Activated CD8-positive, alpha-beta T cell treated with anti-CD3 and anti-CD28 coated beads, Interleukin-2, amount 10 ng/mL, durations not matched to agents 7 days and 5 days (primary cell): ENCODE results near the gene NEK2. TPM values are rescaled to one million over a fixed set of nuclear protein-coding genes. Genes with fewer than 3 reads are reported as not detected.
A peak's percentile ranks its signal among the peaks of the same experiment; 100 is the strongest.
"Not testable (repeated sequence)": the region's sequence is repeated elsewhere in the genome, so short reads cannot be mapped to it uniquely, and the experiment has no call there.

Experiments
- ATAC-seq: fragments of 150-1000 bp; cut with Tn5 transposase; one replicate; pipeline ENCODE4 v1.10.0; 2021; ENCODE audit warnings: moderate library complexity
- CTCF ChIA-PET: fragments of 350-600 bp; sonication (Branson Sonifier 250); formaldehyde crosslinking; loops from one replicate; lab custom pipeline; 2021; ENCODE audit warnings: antibody characterized with exemption; lab: Charles Lee
- POLR2A ChIA-PET: fragments of 350-600 bp; sonication (Branson Sonifier 250); formaldehyde crosslinking; loops from one replicate; lab custom pipeline; 2021; ENCODE audit warnings: antibody characterized with exemption; lab: Charles Lee
- DNase-seq: peaks from one replicate; pipeline ENCODE4 v3.0.0-alpha.2; 2020
- H3K27ac Mint-ChIP-seq: one replicate; pipeline ENCODE4 v1.8.0; 2021; ENCODE audit warnings: mild to moderate bottlenecking, mixed read lengths
- H3K27me3 Mint-ChIP-seq: one replicate; pipeline ENCODE4 v1.8.0; 2021; ENCODE audit warnings: low read depth, mixed read lengths
- H3K36me3 Mint-ChIP-seq: one replicate; pipeline ENCODE4 v1.8.0; 2021; ENCODE audit warnings: low read depth, mixed read lengths
- H3K4me1 Mint-ChIP-seq: one replicate; pipeline ENCODE4 v1.8.0; 2021; ENCODE audit warnings: low read depth, mixed read lengths
- H3K4me3 Mint-ChIP-seq: one replicate; pipeline ENCODE4 v1.8.0; 2021; ENCODE audit warnings: mild to moderate bottlenecking, mixed read lengths
- H3K9me3 Mint-ChIP-seq: one replicate; pipeline ENCODE4 v1.8.0; 2022; ENCODE audit warnings: mixed read lengths; ENCODE audit not compliant: insufficient read depth
- total RNA-seq, 2 experiments: library from RNA; stranded (reverse); gene quantifications; one replicate each; pipeline ENCODE4 v1.2.3, GENCODE V29; 2021

Gene NEK2
- 10 to 100 TPM; 52.6 to 54.1 TPM for total RNA-seq

DNA sequence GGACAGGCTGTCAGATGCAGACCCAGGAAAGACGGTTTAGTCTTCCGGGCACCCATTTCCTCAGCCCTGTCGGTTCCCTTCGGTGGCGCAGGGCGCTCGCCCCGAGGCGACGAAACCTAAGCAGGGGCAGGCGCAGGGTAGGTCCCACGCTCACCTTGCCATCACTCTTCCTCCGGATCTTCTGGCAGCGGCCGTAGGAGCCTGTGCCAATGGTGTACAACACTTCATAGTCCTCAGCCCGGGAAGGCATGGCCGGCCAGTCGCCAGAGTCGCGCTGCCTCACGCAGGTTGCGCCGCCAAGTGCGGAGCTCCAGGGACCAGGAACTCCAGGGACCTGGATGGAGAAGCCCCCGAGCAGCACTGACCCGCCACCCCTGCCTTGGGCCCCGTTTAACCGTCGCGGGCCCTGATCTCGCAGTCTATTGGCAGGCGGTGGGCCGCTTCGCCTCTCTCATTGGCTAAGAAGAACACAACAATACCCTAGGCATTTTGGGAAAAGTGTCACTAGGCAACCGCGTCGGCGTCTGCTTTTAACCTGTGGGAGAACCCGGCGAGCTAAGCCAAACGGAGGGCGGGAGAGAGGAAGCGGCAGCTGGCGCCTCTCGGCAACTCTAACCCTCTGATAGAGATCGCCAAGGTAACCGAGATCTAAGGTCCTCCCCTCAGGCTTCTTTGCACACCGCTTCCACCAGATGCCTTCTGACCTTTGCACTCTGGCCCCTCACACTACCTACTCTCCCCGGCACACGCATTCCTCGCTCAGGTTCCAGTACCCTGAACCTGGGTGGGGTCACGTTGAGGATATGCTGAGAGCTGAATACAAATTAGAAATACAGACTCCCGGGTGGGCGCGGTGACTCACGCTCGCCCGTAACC is at the start of gene NEK2:
Gene NEK2 (minus strand): TSS at position 392 of the 876 bp plus-strand sequence. CDS start 142 bp downstream, at position 250.
- peaks cover 36% of the 10 kb centered on the region for H3K36me3 Mint-ChIP-seq

DNA sequence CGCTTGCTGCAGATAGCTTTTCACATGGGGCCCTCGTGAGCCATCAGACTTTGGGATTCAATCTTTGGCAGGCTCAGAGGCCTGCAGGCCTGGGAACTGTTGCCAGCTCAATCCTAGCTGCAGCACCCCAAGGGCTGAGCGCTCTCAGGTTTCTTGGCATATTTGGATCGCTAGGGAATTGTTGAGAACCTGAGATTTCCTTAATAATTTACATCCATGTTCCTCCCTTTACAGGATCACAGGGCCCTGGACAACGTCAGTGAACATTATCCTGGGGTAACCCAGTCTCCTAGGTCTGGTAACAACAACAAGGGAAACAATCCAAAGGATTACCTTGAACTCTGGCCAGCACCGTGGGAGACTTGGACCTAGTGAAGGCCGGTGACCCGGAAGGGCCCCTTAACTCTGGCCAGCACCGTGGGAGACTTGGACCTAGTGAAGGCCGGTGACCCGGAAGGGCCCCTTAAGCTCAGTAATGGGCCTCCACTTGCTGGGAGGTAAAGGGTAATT is 49.3 kb upstream of the NEK2 start:
- no peak for DNase-seq
- Mint-ChIP-seq H3K27me3 (peaks cover 8% of the 10 kb centered on the region), H3K27ac (no peak overlapping the region), H3K36me3 (no peaks in the 10 kb centered on the region), H3K4me1 (no peaks in the 10 kb centered on the region), H3K9me3 (no peaks in the 10 kb centered on the region), H3K4me3 (no peak overlapping the region)
- ATAC-seq = no peak
- ChIA-PET CTCF (no interaction called here), POLR2A (no interaction called here)

More for the DNA sequence above, at the start of gene NEK2:
- ChIA-PET CTCF (interaction anchor here (1.0 to 3.2 kb wide), 7 partner anchors 21 to 782 kb away, joined by 3 to 31 read pairs (median 7); partner anchors contain the start of genes DTL and INTS7), POLR2A (interaction anchor here (0.7 to 1.3 kb wide), 4 partner anchors 10 to 930 kb away, joined by 3 to 5 read pairs (median 4); partner anchors contain the start of genes DTL and INTS7)
- ATAC-seq (peak; percentile 95), DNase-seq (peak; percentile 95)
- Mint-ChIP-seq H3K4me1 (peaks cover 33% of the 10 kb centered on the region), H3K27me3 (peaks cover 3% of the 10 kb centered on the region), H3K27ac (peak within 1 kb of the TSS; percentile 87), H3K4me3 (peak within 1 kb of the TSS; percentile 97), H3K9me3 (no peaks in the 10 kb centered on the region)

DNA sequence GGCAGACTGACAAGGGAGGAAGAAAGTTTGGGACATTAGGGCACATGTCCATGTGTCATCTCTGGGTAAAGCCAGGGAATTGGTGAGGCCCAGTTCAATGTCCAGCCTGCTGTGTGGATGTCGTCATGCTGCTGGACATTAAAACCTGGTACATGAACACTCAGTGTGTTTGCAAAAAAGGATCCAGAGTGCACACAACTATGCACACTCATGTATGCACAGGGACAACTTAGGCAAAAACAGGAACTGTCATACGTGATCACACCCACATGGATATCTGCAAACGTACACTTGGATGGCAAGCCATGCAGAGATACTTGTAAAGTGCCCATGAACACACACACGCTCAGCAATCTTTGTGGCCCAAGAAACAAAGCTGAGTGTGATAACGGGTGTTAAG is 47.9 kb upstream of the NEK2 start:
- no peak overlapping the region for H3K27ac Mint-ChIP-seq
- peaks cover 8% of the 10 kb centered on the region for H3K27me3 Mint-ChIP-seq
- POLR2A ChIA-PET = no interaction called here
- no peaks in the 10 kb centered on the region for H3K4me1 Mint-ChIP-seq
- H3K9me3 Mint-ChIP-seq = no peaks in the 10 kb centered on the region
- DNase-seq (no peak), ATAC-seq (no peak)
- CTCF ChIA-PET = interaction anchor here (1.0 to 2.6 kb wide), 2 partner anchors 14 to 24 kb away, joined by 3 to 12 read pairs; no protein-coding TSS in a partner anchor
- no peaks in the 10 kb centered on the region for H3K36me3 Mint-ChIP-seq
- no peak overlapping the region for H3K4me3 Mint-ChIP-seq

DNA sequence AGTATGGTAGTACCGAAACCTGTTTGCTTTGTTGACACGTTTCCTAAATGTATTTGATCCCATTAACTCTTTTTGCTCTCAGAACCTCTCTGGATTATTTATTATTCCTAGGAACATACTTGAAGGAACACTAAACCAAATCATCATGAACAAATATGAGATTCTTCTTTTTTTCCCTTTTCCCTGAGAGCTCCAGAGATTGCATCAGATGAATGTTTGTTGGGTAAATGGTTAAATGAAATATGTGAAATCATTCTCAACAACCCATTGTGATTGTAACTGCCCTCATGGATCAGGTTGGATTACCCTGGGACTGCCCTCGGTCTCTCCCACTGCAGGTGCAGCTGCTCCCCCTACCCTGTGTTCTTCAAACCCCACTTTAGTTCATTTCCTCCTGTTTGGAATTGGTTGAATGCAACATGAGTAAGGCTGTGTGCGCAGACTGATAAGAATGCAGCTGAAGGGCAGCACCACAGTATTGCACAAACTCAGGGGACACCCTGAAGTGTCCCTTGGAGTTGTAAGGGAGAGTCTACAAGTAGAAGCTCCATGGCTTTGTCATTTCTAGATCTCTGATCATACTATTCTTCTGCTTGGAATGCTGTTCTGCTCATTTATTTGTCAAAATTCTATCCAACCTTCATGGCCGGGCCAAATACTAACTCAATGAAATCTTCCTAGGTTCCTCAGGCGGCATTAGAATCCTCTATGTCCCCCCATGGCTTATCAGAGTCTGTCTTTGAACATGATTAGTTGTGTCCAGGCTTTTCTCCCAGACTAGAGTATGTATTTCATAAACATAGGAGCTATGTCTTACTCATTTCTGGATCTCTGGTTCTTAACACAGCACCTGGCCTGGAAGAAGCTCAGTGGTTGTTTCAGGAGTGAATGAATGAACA is 47.1 kb upstream of the NEK2 start:
- Mint-ChIP-seq H3K27me3 (peaks cover 8% of the 10 kb centered on the region), H3K9me3 (no peaks in the 10 kb centered on the region), H3K4me1 (no peaks in the 10 kb centered on the region), H3K4me3 (no peak overlapping the region), H3K36me3 (no peaks in the 10 kb centered on the region), H3K27ac (no peak overlapping the region)
- ChIA-PET POLR2A (no interaction called here), CTCF (interaction anchor here (0.9 to 2.6 kb wide), 2 partner anchors 10 to 24 kb away, joined by 3 to 12 read pairs; no protein-coding TSS in a partner anchor)
- no peak for ATAC-seq
- DNase-seq = no peak

DNA sequence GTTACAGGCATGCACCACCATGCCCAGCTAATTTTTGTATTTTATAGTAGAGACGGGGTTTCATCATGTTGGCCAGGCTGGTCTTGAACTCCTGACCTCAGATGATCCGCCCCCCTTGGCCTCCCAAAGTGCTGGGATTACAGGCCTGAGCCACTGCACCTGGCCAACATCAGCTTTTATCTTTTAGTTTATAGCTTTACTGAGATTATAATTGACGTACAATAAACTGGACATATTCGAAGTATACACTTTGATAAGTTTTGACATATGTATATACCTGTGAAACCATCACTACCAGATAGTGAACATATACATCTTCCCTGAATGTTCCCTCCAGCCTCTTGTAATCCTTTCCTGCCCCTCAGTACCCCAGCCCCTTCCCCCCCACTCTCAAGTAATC is 41.1 kb upstream of the NEK2 start:
- H3K9me3 Mint-ChIP-seq, DNase-seq, CTCF ChIA-PET, POLR2A ChIA-PET, H3K36me3 Mint-ChIP-seq, H3K4me1 Mint-ChIP-seq, H3K27me3 Mint-ChIP-seq, H3K4me3 Mint-ChIP-seq, ATAC-seq, H3K27ac Mint-ChIP-seq: not testable (repeated sequence)

DNA sequence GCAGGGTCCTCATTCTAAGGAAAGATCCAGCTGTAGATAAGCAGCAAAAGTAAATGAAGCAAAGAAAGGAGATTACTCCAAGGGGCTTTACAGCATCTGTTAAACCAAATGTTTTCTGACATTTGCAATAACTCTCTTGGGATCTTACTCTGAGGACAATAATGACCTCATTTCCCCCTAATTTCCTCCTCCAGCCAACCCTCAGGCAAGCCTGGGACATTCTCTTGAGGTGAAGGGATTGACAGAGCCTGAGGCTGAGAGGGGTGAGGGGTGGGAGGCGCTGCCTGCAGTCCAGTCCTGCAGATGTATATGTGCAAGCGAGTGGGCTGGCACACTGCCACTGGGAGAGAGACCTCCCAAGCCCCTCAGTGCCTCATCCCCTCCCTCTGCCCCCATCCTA is 40.5 kb upstream of the NEK2 start:
- ChIA-PET CTCF (no interaction called here), POLR2A (no interaction called here)
- Mint-ChIP-seq H3K9me3 (peaks cover 6% of the 10 kb centered on the region), H3K27me3 (peaks cover 6% of the 10 kb centered on the region), H3K36me3 (no peaks in the 10 kb centered on the region), H3K4me1 (peaks cover 5% of the 10 kb centered on the region), H3K27ac (no peak overlapping the region), H3K4me3 (no peak overlapping the region)
- no peak for ATAC-seq
- no peak for DNase-seq

DNA sequence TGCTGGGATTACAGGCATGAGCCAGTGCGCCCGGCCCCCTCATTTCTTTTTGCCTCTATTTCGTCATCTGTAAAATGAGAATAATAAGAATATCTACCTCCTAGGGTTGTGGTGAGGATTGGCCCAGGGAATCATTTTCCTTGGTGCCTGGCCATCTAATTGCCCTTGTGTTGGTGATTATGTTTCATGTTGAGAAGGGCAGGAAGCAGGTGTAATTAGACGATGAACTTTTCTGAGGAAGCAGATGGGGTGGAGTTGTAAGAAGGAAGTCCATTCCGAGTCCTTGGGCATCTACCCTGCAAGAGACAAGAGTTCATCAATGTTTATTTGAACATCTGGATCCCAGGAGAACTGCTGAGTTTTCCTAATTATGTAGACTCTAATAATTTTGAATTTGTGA is 38.7 kb upstream of the NEK2 start:
- ChIA-PET POLR2A (no interaction called here), CTCF (interaction anchor here (1.7 kb wide), 1 partner anchor 16 kb away, joined by 8 read pairs; no protein-coding TSS in a partner anchor)
- Mint-ChIP-seq H3K9me3 (peaks cover 7% of the 10 kb centered on the region), H3K27me3 (peaks cover 6% of the 10 kb centered on the region), H3K4me3 (no peak overlapping the region), H3K36me3 (no peaks in the 10 kb centered on the region), H3K4me1 (peaks cover 5% of the 10 kb centered on the region), H3K27ac (no peak overlapping the region)
- ATAC-seq (no peak), DNase-seq (no peak)

DNA sequence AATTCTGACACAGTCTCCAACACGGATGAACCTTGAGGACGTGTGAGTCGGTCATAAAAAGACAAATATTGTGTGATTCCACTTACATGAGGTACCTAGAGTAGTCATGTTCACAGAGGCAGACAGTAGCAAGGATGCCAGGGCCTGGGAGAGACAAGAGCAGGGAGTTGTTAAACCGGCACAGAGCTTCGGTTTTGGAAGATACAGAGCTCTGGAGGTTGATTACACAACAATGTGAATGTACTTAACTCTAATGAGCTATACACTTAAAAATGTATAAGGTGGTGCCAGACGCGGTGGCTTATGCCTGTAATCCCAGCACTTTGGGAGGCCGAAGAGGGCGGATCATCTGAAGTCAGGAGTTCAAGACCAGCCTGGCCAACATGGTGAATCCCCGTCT is 37.8 kb upstream of the NEK2 start:
- H3K27ac Mint-ChIP-seq = no peak overlapping the region
- peaks cover 7% of the 10 kb centered on the region for H3K9me3 Mint-ChIP-seq
- H3K27me3 Mint-ChIP-seq = peaks cover 6% of the 10 kb centered on the region
- no peak for ATAC-seq
- no peak for DNase-seq
- H3K4me3 Mint-ChIP-seq = no peak overlapping the region
- POLR2A ChIA-PET = no interaction called here
- H3K36me3 Mint-ChIP-seq = no peaks in the 10 kb centered on the region
- CTCF ChIA-PET = interaction anchor here (1.7 kb wide), 1 partner anchor 15 kb away, joined by 8 read pairs; no protein-coding TSS in a partner anchor
- peaks cover 5% of the 10 kb centered on the region for H3K4me1 Mint-ChIP-seq

DNA sequence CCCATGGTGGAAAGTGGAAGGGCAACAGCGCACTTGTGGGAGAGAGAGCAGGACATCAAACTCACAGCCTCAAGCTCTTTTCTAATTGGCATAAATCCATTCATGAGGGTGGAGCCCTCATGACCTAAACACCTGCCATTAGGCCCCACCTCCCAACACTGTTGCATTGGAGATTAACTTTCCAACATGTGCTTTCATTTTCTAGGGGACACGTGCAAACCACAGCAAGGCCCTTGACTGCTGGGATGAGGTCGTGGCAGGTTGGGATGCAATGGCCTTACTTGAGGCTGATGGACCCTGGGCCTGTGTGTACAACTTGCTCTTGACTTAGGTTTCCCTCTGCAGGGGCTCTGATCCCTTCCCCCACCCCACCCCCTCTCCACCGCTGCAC is 35.9 kb upstream of the NEK2 start:
- no peaks in the 10 kb centered on the region for H3K36me3 Mint-ChIP-seq
- ChIA-PET CTCF (interaction anchor here (1.3 kb wide), 1 partner anchor 13 kb away, joined by 5 read pairs; no protein-coding TSS in a partner anchor), POLR2A (no interaction called here)
- H3K4me3 Mint-ChIP-seq = no peak overlapping the region
- DNase-seq (no peak), ATAC-seq (no peak)
- no peak overlapping the region for H3K27ac Mint-ChIP-seq
- H3K4me1 Mint-ChIP-seq = peaks cover 5% of the 10 kb centered on the region
- peaks cover 3% of the 10 kb centered on the region for H3K9me3 Mint-ChIP-seq
- H3K27me3 Mint-ChIP-seq = no peaks in the 10 kb centered on the region

DNA sequence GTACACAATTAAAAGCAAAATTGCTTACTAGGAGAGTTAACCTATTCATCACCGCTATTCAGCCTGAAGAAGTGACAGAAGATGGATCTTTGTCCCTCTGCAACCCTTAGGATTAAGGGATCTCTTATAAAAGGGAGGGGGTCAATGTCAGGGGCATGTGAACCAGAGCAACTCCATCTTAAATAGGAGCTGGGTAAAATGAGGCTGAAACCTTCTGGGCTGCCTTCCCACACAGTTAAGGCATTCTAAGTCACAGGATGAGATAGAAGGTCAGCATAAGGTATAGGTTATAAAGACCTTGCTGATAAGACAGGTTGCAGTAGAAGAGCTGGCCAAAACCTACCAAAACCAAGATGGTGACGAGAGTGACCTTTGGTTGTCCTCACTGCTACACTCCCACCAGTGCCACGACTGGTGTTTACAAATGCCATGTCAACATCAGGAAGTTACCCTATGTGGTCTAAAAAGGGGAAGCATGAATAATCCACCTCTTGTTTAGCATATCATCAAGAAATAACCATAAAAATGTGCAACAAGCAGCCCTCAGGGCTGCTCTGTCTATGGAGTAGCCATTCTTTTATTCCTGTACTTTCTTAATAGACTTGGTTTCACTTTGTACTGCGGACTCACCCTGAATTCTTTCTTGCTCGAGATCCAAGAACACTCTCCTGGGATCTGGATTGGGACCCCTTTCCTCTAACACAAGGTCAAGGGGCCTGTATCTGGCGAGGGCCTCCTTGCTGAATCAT is 35.3 kb upstream of the NEK2 start:
- Mint-ChIP-seq H3K36me3 (no peaks in the 10 kb centered on the region), H3K4me3 (no peak overlapping the region), H3K4me1 (peaks cover 5% of the 10 kb centered on the region), H3K9me3 (peaks cover 3% of the 10 kb centered on the region), H3K27ac (peak overlapping the region; percentile 16), H3K27me3 (no peaks in the 10 kb centered on the region)
- ChIA-PET POLR2A (no interaction called here), CTCF (interaction anchor here (3.1 kb wide), 1 partner anchor 12 kb away, joined by 20 read pairs; no protein-coding TSS in a partner anchor)
- ATAC-seq = no peak
- DNase-seq = no peak

DNA sequence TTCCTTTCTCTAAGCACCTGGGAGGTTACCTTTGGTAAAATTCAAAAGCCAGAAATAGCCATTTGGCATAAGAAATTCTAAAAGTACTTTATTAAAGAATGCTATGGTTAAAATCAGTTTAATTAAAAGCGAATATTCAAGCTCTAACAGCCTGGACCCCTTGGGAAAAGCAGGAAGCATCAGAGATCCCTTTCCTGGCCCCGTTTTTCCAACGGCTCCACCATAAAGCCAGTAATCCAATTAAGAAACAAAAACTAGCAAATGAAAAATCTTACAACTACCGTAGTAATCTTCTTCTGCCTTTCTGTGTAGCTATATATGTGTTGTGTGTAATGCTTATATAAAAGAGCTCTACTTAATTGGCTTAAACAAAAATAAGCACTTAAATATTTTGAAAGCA is 33.5 kb upstream of the NEK2 start:
- POLR2A ChIA-PET = no interaction called here
- Mint-ChIP-seq H3K36me3 (no peaks in the 10 kb centered on the region), H3K4me1 (peaks cover 5% of the 10 kb centered on the region), H3K4me3 (no peak overlapping the region), H3K27me3 (no peaks in the 10 kb centered on the region), H3K9me3 (peaks cover 3% of the 10 kb centered on the region), H3K27ac (no peak overlapping the region)
- ATAC-seq (no peak), DNase-seq (no peak)
- CTCF ChIA-PET = interaction anchor here (0.9 to 3.1 kb wide), 2 partner anchors 10 to 195 kb away, joined by 3 to 20 read pairs; no protein-coding TSS in a partner anchor
